Epidermal melanocyte (primary cell): ENCODE data around the gene TCF7.

Experiments
- DNase-seq: peaks from one replicate; pipeline ENCODE4 v3.0.0; 2011; ENCODE audit warnings: low spot score; ENCODE audit not compliant: insufficient read length

Gene TCF7

DNA sequence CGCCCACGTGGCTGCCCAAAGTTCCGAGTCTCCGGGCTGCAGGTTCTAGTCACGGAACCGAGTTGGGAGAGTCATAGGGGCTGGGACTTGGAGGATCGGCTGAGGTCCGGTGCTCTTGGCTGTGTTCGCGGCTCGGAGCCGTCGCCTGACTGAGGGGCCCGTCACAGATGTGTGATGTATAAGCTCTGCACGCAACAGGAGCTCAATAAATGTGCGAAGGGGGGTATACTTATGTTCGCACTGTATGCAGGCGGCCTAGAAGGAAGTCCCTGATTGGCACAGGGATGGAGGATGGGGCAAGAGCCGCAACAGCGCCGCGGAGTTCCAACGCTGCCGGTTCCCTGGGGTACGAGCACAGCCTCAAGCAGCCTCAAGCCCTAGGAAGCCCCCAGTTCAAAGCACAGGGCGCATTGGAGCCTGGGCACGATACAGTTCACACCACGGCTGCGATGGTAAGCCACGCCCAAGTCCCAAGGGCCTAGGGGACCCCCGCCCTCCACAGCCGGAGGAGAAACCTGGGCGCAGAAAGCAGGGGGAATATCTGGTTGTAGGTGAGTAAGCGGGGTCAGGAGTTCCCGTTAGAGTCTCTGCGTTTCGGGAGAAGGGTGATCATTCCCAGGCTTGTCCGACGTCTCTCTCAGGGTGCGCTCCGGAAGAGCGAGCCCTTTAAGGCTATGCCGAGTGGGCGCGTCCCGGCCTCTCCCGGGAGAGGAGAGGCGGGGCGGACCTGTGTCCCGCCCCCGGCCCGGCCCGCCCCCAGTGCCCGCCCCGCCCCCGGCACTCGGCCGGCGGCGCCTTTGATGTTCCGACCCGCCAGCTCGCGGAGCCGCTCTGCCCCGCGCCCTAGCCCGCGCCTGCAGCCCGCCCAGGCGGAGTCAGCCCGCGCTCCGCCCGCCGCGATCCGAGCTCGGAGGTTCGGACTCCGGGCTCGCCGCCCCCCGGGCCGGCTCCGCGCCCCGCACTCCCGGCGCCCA lies at the start of gene TCF7:
TSS of gene TCF7 (plus strand) at position 780 of the 974 bp plus-strand sequence. CDS start 226 bp downstream, outside the sequence.
- DNase-seq, result peak; percentile 95

GRCh38 chr5:134069553-134069952 lies 44.9 kb upstream of the TCF7 start:
- DNase-seq, result no peak

GRCh38 chr5:134070725-134071613 lies 43.5 kb upstream of the TCF7 start:
- DNase-seq, result no peak

GRCh38 chr5:134071614-134072207 lies 42.8 kb upstream of the TCF7 start:
- DNase-seq, result no peak

DNA sequence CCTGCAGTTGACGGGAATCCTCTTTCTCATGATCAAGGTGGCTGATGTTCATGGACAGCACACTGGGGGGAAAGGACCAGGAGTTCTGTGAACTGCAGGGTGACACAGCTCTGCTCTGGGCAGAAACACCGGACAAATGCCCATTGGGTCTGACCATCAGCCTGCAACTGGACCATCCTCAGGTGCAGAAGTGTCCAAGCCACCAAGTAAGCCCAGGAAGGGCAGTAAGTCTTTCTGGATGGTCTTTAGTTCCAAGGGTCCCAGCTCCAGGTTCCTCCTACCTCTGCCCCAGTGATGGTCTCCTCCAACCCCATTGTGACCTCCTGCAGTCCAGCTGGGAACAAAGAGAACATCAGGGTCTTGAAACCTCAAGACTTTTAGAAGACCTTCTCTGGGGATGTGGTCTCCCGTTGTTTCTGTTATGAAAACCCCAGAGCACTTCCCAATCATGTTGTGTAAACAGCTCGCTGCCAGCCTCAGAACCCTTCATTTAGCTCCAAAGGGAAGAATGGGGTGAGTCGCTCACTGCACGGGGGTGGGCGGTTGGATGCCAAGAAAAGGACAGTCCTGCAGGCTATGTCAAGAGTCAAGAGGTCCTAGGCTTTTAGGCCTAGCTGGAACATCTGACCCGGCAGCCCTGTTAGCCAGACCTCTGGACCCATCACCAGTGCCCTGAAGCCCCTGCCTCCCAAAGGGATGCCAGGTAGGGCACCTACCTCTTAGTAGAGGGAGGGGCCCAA lies 41.8 kb upstream of the TCF7 start:
- no peak for DNase-seq

- DNase-seq, result no peak
Measured at GRCh38 chr5:134073404-134073803, 41.1 kb upstream of the TCF7 start.

DNA sequence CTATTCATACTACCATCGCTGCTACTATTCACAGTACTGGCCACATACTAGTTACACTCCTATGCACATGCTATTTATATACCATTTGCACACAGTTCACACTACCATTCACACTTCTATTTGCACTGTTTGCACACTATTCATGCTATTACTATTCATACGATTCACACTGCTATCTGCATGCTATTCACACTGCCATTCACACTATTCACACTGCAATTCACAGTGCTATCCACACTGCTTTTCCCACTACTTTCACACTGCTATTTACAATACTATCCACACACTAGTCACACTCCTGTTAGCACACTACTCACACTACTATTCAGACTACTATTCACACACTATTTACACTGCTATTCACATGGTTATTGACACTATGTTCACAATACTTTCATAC lies 39.4 kb upstream of the TCF7 start:
- no peak for DNase-seq

GRCh38 chr5:134077926-134078580 lies 36.4 kb upstream of the TCF7 start:
- DNase-seq, result no peak

GRCh38 chr5:134079748-134080581 lies 34.5 kb upstream of the TCF7 start:
- no peak for DNase-seq

DNA sequence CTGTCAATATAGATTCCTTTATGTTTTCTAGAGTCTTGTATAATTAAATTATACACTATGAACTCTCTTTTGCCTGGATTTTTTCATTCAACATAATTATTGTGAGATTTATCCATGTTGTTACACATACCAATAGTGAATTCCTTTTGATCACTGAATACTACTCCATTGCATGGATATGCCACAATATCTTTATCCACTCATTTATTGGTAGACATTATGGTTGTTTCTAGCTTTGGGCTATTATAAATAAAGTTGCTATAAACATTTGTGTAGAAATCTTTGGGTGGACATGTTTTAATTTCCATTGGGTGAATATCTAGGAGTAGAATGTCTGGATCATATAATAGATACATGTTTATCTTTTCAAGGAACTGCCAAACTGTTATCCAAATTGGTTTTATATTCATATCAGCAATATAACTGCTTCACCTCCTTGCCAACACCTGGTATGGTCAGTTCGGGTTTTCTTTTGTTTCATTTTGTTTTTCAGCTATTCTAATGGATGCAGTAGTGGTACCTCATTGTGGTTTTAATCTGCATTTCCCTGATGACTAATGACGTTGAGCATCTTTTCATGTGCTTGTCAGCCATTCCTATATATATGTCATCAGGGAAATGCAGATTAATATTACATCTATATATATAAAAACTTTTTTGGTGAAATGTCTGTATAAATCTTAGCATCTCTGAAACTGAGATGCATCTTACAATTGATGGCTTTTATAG lies 32.1 kb upstream of the TCF7 start:
- no peak for DNase-seq

- no peak for DNase-seq
Measured at GRCh38 chr5:134083517-134083916, 31.0 kb upstream of the TCF7 start.

DNA sequence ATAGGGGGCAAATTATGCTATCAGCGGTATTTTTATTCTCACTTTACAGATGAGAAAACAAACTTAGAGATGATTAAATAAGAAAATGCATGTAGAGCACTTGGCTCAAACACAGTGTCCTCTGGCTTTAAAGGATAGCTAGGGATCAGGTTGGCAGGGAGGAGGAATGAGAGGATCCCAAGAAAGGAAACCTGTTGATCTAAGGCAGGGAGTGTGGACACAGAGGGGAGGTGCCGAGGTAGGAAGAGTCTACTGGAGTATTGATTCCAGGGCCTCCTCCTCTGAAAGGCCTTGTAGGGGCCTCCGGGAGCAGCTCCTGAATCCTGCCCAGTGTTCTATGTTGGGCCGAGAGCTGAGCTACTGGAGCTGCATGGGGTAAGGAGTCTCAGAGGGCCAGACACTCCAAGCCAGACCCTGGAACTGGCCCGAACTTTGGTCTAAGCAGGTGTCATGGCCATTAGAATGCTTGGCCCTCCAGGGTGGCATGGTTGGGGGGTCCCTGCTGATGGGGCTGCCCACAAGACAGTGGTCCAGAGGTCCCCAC lies 30.4 kb upstream of the TCF7 start:
- no peak for DNase-seq

DNA sequence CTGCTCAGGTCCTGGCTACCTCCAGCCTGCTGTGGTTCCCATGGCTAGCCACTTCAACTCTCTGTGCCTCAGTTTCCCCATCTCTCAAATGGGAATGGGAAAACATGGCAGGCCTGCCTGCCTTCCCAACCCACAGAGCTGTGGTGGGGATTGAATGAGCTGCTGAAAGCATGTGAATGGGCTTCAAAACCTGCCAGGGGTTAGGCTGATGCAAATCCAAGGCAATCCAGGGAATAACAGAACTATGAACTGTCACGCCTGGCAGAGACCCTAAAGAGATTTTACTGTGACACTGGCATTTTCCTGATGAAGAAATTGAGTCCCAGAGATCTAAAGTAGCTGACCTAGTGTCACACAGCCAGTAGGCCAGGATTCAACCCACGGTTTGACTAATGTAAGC lies 29.9 kb upstream of the TCF7 start:
- DNase-seq, result no peak

- no peak for DNase-seq
Measured at GRCh38 chr5:134085411-134085810, 29.1 kb upstream of the TCF7 start.

DNA sequence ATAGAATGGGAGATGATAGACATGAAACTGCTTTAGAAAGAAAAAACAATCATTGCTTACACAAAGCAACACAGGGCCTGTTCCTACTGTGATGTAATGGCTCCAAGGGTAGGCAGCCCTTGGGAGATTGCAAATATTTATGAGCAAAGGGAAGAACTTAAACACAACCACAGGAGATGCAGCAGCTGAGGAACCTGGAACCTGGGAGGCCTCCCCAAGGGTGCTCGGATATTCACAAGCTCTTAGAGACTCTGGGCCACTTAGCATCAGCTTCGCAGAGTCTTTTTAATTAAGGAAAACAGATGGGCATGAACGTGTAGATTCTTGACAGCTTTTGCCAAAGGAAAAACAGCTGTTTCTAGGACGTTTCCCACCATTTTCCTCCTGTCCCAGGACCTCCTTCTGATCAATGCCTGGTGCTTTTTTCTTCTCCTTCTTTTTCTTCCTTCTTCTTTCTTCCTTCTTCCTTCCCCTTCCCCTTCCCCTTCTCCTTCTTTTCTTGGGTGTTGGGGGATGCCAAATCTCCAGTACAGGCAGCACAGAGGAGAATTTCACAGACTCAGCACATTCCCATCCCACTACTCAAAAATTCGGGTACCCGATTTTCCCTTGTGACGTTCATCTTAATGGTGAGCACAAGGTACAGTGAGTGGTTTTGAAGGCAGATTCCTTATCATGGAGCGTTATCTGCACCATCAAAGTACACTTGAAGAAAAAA lies 28.1 kb upstream of the TCF7 start:
- DNase-seq, result no peak

GRCh38 chr5:134086943-134087305 lies 27.6 kb upstream of the TCF7 start:
- DNase-seq, result no peak

DNA sequence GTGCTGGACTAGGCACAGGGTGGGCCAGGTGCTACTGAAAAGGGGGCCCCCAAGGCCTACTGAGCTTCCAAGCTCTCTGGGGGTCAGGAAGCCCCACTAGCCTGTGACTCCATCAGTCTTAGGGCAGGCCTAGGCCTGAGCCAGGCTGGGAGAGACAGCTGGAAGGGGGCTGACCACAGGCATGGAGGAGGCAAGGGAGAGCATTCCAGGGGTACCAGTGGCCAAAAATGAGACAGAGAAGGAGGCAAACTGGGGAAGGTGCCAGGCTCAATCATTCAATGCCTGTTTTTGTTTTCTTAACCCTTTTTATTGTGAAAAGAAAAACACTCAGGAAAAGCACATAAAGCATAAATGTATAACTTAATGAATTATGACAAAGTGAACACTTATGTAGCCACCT lies 26.2 kb upstream of the TCF7 start:
- peak; percentile 51 for DNase-seq

DNA sequence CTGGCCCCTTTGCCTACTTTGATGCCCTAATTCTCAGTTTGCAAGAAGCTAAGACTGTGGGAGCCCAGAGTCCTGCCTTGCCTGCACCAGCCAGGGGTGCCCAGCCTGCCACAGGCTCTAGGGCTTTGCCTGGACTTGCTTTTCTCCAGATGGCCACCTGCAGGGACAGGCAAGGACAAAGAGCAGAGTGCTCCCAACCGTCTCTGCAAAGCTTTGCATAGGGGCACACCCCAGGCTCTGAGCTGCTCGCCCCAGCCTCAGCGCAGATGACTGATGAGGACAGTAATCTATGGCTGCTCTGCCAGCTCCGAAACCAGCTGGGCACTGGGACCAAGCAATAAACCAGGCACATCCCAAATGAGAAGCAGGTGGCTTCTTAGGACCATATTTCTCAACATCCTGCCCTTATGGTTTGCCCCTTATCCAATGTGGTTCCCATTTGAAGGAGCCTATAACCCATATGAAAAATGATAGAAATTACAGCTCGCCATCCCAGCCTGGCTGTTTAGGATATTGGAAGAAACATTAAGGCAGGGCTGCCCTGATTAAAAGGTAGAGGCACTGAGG lies 25.4 kb upstream of the TCF7 start:
- peak; percentile 57 for DNase-seq
